Measurements from ENCODE around the gene RBMS1.
"Not testable (repeated sequence)": the region's sequence is repeated elsewhere in the genome, so short reads cannot be mapped to it uniquely, and the experiment has no call there.

The RBMS1 gene

DNA sequence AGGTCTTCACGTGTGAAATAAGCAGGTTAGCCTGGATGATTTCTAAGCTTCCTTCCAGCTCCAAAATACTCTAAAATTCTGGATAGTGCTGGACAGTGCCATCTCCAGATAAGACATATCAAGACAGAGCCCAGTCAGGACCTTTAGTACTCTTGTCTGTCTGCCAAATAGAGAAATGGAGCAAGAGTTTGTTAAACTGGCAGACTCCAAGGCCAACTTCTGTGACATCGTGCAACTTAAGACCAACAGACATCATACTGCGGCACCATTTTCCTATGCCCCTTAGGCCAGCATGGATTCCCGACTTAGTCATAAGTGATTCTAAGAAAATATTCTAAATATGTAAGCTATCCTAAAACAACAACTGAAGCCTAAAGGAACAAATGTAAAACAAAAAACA is 118.6 kb downstream of the RBMS1 start:
- H3K4me3 ChIP-seq (ENCODE audit: low read length) = no peak overlapping the region
- TF ChIP-seq ZNF274 (IDR thresholded peaks at IDR 0.05; ENCODE audit: low read depth, low read length) = no peak

DNA sequence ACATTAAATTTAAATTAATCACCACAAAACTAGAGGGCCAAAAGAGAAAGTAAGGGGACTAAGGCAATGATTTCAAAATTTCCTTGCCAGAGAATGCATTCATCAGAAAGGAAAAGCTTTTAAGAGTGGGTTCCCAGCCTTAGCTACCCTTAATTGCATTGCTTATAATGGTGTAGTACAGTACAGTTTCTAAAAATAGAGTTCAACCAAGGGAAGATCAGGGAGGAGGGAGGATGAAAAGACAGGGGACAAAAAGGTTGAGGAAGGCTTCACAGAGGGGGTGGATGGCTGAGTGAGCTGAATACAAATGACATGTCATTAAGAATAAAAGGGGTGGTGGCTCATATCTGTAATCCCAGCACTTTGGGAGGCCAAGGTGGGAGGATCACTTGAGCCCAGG is 119.9 kb downstream of the RBMS1 start:
- no peak for TF ChIP-seq ZNF274 (IDR thresholded peaks at IDR 0.05; ENCODE audit: low read depth, low read length)
- no peak overlapping the region for H3K4me3 ChIP-seq (ENCODE audit: low read length)

DNA sequence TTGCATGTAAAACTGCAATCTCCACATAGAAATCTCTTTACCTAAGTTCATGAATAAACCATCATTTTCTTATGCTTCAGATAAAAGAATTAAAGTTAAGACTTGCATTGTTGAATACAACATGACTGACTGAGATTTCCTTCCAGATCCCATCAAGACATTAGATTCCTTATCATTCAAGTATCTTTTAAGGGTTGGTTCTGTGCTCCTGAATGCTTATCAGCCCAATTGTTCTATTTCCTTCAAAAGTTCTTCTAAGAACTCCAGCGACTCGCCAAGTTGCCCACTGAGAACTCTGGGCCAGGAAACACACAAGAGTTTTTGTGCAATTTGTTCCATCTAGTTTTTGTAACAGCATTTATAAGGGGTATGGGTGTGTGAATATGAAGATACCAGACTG is 120.3 kb downstream of the RBMS1 start:
- H3K4me3 ChIP-seq (ENCODE audit: low read length) = no peak overlapping the region
- no peak for TF ChIP-seq ZNF274 (IDR thresholded peaks at IDR 0.05; ENCODE audit: low read depth, low read length)

DNA sequence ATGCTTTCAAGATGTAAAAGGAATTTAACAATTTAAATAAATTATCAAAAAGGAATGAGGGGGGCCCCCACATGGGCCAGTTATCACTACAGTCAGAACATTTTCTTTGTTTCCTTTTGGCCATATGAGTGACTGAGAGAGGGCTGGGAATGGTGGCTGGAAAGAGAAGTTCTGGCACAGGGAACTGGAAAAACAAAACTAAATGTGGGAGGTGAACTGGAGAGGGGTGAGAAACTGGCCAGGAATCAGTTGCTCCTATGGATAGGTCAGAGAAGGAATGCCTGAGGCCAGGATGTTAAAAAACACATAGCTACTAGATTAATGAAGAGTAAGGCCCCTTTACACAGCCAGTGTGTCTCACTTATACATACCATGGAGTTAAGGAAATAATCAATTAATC is 121.0 kb downstream of the RBMS1 start:
- no peak for TF ChIP-seq ZNF274 (IDR thresholded peaks at IDR 0.05; ENCODE audit: low read depth, low read length)
- H3K4me3 ChIP-seq (ENCODE audit: low read length) = no peak overlapping the region

DNA sequence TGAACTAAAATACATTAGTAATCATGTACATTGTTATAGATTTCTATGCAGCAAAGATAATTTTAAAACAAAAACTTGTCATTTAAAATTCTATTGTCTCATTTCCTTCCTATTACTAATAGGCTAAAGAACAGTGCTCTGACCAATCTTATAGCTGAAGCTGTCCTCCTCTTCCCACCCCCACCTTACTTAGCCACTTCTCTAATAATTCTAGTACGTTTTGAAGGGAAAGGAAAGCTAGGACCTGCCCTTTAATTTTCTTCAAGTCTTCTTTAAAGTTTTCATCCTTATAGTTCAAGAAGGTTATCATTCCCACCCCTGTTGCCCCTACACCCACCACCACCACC is 121.6 kb downstream of the RBMS1 start:
- H3K4me3 ChIP-seq (ENCODE audit: low read length) = no peak overlapping the region
- no peak for TF ChIP-seq ZNF274 (IDR thresholded peaks at IDR 0.05; ENCODE audit: low read depth, low read length)

DNA sequence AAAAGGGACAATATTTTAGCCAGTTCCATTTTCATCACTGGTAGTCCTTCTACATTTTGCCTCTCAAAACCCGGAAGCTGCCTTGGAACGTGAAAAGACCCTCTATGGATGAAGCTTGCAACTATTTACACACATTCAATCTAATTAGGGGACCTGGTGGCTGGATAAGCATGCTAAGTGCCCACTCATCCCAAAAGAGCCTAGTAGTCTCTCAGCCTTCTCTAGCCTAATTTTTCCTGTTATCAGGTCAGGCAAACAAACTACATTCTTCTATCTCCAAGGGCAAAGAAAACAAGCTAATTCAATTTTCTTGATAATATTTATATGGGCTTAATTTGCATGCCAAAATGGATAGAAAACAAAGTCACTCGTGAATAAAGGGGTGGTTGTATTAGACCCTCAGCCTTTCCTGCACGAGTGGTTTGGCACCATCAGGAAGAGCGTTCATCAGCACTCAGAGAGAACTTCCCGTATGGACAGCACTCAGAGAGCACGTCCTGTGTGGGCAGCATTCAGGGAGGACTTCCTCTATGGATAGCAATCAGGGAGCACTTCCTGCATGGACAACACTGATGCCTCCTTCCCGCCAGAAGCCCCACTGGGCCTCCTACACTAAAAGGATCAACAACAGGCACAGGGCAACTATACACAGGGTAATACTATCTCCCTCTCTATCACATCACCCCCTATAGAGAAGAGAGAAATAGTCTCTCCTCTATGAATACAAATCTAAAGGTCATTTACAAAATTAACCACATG is 122.2 kb downstream of the RBMS1 start:
- no peak for TF ChIP-seq ZNF274 (IDR thresholded peaks at IDR 0.05; ENCODE audit: low read depth, low read length)
- H3K4me3 ChIP-seq (ENCODE audit: low read length) = no peak overlapping the region

DNA sequence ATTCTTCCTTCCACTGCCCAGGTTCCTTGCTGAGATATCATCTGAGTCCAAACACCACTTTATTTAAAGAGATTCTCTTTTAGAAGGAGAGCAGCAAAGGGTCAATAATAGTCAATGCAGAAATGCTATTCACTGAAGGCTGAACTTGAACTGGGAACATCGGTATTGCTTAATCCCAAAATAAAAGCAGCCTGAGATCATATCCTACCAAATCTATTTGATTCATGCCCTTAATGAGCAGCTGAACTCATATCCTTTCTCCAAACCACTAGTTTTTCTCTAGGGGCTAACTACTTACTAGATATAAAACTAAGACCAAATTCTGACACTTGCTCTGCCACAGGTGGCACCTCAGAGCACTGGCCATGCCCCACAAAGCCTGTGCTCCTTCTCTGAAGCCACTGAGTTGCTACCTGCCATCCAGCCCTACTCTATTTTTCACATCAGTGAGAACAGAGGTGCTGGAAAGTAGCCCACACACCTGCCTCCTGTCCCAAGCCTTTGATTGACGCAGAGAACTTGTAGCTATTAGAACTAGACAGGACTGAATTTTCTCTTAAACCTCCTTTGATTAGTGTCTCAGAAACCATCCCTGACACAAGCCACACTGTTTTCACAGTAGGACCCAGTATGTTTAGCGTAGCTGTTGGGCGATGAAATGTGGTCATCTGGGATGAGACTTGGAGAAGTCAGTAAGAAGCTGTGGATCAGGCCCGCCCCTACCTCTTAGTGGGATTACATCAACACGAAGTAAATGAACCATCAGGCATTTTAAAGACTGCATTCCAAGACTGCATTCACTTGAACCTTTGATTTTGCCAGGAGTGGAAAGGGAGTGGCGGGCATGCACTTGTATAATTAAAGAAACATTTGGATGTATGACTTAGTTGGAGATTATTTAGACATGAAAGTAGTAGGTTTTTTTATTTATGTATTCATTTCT is 124.3 kb downstream of the RBMS1 start:
- no peak for TF ChIP-seq ZNF274 (IDR thresholded peaks at IDR 0.05; ENCODE audit: low read depth, low read length)
- H3K4me3 ChIP-seq (ENCODE audit: low read length) = no peak overlapping the region

DNA sequence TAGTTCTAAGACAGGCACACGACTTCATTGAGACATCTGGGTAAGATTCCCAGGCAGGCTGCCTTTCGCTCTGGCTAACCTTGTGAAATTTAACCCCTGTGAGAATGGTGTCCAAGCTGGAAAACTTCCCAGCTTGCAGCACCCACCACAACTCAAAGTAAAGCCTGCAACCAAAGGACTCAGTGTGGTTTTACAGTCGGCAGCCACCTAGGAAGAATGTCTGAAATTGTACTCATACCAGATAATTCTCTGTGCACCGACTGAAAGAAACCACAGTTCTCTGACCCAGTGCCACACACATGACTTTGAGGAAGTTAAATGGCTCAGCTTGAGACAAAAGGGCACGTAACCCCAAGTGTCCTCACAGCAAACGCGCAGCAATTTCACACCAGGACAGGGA is 125.7 kb downstream of the RBMS1 start:
- H3K4me3 ChIP-seq (ENCODE audit: low read length) = no peak overlapping the region
- no peak for TF ChIP-seq ZNF274 (IDR thresholded peaks at IDR 0.05; ENCODE audit: low read depth, low read length)

DNA sequence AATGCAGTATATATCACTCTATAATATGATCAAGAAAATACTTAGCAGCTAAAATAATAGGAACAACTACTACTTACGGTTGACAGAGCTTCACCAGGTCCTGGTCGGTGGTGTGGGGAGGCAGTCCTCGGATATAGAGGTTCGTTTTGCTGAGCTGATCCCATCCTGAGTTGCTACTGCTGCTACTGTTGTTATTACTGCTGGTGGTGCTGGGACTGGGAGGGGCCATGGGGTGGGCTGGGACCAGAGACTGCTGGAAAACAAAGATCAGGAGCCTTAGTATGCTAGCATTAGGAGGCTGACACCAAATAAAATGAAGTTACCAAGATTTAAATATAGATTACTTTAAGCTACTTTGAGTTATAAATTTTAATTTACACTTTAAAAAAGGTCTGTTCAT is 126.5 kb downstream of the RBMS1 start:
- not testable (repeated sequence) for H3K4me3 ChIP-seq (ENCODE audit: low read length)

DNA sequence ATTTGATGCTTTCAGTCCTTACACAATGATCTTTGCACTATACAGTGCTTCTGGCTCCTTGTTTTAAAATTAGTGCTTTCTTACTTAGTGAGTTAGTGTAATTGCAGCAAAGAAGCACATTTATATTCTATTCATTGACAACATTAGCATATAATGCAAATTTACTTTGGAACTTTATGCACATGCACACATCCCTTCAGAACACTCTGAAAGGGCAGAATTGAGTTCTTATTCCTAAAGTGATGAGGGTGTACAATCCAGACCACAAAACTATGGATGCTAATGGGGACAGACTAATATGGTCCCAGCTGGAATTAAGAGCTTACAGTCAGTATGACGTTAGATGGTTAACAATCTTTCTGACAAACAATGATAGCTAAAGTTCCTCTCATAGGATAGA is 127.1 kb downstream of the RBMS1 start:
- no peak overlapping the region for H3K4me3 ChIP-seq (ENCODE audit: low read length)
- TF ChIP-seq ZNF274 (IDR thresholded peaks at IDR 0.05; ENCODE audit: low read depth, low read length) = no peak

DNA sequence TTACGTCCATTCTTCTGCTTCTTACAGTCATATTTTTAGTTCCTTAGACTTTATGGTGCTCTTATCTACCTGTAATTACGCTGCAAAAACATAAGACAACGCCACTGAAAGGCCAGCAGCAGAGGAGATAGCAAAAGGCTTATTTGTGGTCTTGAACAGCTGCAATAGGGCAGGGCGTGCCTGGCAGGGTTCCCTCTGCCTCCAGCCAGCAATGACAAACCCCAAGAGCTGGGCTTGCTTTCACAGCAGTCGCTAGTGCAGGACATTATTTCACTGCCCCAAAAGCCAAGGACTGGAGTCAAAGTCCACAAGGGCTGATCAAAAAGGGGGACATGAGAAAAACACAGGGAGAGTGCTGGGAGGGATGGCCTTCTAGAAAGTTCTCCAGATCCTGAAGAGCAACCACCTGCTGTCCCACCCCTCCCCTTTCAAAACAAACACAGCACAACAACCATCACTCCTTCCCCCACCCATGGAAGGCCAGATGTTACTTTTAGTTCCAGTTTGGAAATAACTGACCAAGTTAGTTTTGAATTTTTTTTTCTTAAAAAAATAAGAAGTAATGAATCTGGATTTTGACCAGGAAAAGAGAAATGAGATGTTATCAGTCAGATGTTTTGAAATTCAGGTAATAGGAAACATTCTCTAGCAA is 127.8 kb downstream of the RBMS1 start:
- no peak for TF ChIP-seq ZNF274 (IDR thresholded peaks at IDR 0.05; ENCODE audit: low read depth, low read length)
- H3K4me3 ChIP-seq (ENCODE audit: low read length) = no peak overlapping the region

DNA sequence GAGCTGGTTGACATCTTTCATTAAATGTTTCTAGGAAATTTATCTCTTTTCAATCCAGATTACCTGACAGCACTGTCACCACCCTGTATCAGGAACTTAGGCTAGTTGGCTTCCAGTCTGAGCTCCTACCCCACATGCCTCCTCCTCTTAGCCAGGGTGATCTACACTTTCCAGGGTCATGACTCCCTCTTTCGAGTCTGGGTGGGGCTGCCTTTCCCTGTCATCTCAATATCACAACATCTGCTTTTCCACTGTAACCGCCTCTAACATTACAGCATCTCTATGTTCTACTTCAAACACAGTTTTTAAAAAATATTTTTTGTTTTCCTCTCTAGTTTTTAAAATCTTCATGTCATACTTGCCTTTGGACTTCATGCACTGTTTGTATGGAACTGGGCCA is 129.2 kb downstream of the RBMS1 start:
- H3K4me3 ChIP-seq (ENCODE audit: low read length) = no peak overlapping the region
- TF ChIP-seq ZNF274 (IDR thresholded peaks at IDR 0.05; ENCODE audit: low read depth, low read length) = no peak

DNA sequence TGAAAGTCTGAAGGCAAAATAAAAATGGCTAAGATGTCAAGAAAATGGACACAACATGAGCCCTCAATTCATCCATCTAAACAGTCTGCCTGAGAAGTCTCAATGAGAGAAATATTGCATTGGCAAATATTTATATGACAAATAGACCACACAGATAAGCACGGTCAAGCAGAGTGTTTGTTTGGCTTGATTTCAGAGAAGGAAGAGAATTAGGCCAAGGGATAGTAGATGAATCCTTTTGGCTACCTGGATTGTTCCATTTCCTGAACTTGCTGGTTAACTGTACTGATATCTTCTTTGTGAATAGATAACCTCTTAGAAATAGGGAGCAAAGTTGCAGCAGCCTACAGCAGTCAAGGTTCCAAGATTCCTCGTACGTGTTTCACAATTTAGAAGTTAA is 129.6 kb downstream of the RBMS1 start:
- H3K4me3 ChIP-seq (ENCODE audit: low read length) = no peak overlapping the region
- TF ChIP-seq ZNF274 (IDR thresholded peaks at IDR 0.05; ENCODE audit: low read depth, low read length) = no peak

DNA sequence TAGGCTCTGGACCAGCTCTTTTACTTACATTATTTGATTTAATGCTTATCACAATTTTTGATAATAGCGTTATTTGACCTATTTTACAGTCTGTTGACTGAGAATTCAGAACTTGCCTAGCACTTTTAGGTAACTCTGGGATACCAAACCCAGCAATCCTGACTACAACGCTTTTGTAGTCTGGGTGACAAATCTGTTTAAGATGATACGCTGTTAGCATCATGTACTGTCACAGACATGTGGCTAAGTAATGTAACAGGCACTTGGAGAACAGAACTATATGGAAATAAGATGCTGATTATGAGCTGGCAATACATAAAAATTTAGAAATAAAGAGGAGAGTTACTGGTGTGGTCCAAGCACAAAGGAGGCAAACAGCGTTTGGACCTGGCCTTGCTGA is 130.6 kb downstream of the RBMS1 start:
- H3K4me3 ChIP-seq (ENCODE audit: low read length) = no peak overlapping the region
- TF ChIP-seq ZNF274 (IDR thresholded peaks at IDR 0.05; ENCODE audit: low read depth, low read length) = no peak

DNA sequence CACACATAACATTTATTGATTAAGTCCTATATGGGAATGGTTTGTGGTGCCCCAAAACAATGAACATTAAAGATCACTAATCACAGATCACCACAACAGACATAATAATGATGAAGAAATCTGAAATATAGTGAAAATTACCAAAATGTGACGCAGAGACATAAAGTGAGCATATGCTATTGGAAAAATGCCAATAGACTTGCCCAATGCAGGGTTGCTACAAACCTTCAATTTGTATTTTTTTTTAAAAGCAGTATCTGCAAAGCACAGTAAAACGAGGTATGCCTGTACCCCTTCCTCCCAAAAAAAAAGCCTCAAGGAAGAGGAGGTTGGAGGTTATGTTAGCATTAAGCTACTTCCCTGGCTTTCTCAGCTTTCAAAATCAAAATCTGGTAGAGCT is 131.1 kb downstream of the RBMS1 start:
- no peak for TF ChIP-seq ZNF274 (IDR thresholded peaks at IDR 0.05; ENCODE audit: low read depth, low read length)

More for the DNA sequence above, 131.1 kb downstream of the RBMS1 start:
- no peak overlapping the region for H3K4me3 ChIP-seq (ENCODE audit: low read length)
